ENCODE results near the gene MLC1.

DNA sequence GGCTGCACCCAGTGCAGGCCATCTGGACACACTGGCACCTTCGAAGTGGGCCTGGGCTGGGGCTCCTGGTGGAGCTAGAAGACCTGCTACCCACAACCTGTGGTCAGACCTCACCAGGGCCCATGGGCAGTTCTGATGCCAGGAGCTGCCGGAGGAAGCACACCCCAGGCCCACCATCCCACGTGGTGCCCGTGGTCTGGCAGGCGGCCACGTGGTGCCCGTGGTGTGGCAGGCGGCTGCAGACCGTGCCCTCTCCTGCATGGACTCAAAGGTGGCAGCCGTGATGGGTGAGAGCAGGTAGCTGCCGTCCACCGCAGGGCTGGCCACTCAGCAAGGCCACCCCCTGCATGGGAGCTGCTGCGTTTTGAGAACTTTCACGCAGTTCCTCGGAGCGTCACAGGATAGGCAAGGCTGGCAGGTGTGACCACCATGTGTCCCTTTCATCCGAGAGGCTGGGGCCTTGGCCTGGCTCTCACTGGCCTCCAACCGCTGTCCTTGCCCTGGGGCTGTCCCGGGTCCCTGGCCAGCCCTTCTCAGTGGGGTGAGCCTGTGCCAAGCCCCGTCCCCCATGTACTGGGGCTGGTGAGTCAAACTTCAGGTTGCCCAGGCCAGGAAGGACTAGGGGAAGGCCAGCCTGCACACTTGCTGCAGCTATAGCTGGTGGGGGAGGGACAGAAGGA is 68.8 kb downstream of the MLC1 start:
- TF ChIP-seq, protein P1, sequence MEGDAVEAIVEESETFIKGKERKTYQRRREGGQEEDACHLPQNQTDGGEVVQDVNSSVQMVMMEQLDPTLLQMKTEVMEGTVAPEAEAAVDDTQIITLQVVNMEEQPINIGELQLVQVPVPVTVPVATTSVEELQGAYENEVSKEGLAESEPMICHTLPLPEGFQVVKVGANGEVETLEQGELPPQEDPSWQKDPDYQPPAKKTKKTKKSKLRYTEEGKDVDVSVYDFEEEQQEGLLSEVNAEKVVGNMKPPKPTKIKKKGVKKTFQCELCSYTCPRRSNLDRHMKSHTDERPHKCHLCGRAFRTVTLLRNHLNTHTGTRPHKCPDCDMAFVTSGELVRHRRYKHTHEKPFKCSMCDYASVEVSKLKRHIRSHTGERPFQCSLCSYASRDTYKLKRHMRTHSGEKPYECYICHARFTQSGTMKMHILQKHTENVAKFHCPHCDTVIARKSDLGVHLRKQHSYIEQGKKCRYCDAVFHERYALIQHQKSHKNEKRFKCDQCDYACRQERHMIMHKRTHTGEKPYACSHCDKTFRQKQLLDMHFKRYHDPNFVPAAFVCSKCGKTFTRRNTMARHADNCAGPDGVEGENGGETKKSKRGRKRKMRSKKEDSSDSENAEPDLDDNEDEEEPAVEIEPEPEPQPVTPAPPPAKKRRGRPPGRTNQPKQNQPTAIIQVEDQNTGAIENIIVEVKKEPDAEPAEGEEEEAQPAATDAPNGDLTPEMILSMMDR (conservative IDR thresholded peaks at IDR 0.05; ENCODE audit: low read length): no peak
- no peak for TF ChIP-seq EZH2phosphoT487 (IDR thresholded peaks at IDR 0.05; ENCODE audit: borderline replicate concordance)
